Spleen (tissue), 11 donors: Measurements from ENCODE around the gene PLOD1. TPM values are rescaled to one million over a fixed set of nuclear protein-coding genes. Genes with fewer than 3 reads are reported as not detected.

ENCODE experiments used
- DNase-seq: peaks from one replicate; pipeline ENCODE4 v3.0.0-alpha.2; 2020
- H3K27ac ChIP-seq, 8 donors: fragments of 200-600 bp; sonication (generic) in 7 of 8; 1 replicate in 4 of 8; 2 replicates in 4 of 8; pipeline versions ENCODE4 v1.5.0 to v1.8.0; 2016 to 2021; ENCODE audit warnings: inconsistent platforms in 4 of 8, mild to moderate bottlenecking in 4 of 8, moderate library complexity in 1 of 8
- H3K27me3 ChIP-seq, 7 donors: fragments of 200-600 bp; sonication (generic) in 6 of 7; replicated peaks in 1 of 7; 1 replicate in 4 of 7; 2 replicates in 3 of 7; pipeline versions ENCODE4 v1.5.0 to v1.8.0; 2016 to 2021; ENCODE audit warnings: inconsistent platforms in 3 of 7, mild to moderate bottlenecking in 1 of 7
- H3K36me3 ChIP-seq, 6 donors: fragments of 200-600 bp; sonication (generic) in 5 of 6; 1 replicate in 4 of 6; 2 replicates in 2 of 6; pipeline versions ENCODE4 v1.5.0 to v1.8.0; 2016 to 2021; ENCODE audit warnings: inconsistent platforms in 2 of 6
- H3K4me1 ChIP-seq, 6 donors: fragments of 200-600 bp; sonication (generic) in 5 of 6; 1 replicate in 3 of 6; 2 replicates in 3 of 6; pipeline versions ENCODE4 v1.5.0 to v1.8.0; 2016 to 2021; ENCODE audit warnings: inconsistent platforms in 3 of 6
- H3K4me3 ChIP-seq, 8 donors: fragments of 200-600 bp; sonication (generic) in 7 of 8; 1 replicate in 4 of 8; 2 replicates in 4 of 8; pipeline versions ENCODE4 v1.5.0 to v1.8.0; 2016 to 2021; ENCODE audit warnings: inconsistent platforms in 4 of 8, mild to moderate bottlenecking in 4 of 8, moderate library complexity in 2 of 8
- H3K9me3 ChIP-seq, 8 donors: fragments of 200-600 bp; sonication (generic) in 7 of 8; 1 replicate in 4 of 8; 2 replicates in 4 of 8; pipeline versions ENCODE4 v1.5.0 to v1.8.0; 2016 to 2021; ENCODE audit warnings: inconsistent platforms in 4 of 8
- POLR2A ChIP-seq, 3 donors: fragments of 450-650 bp; IDR thresholded peaks; one replicate each; pipeline ENCODE4 v1.5.1; 2017; ENCODE audit warnings: antibody characterized with exemption in 3 of 3, mild to moderate bottlenecking in 1 of 3
- POLR2AphosphoS5 ChIP-seq, 3 donors: sonication (generic); formaldehyde crosslinking; IDR thresholded peaks; one replicate each; pipeline ENCODE4 v1.5.1; 2017; ENCODE audit warnings: antibody characterized with exemption in 3 of 3
- WGBS, 5 donors: extraction: QIAGEN DNeasy Blood & Tissue Kit in 3 of 5; methylation state at CpG; one replicate each; pipeline versions ENCODE4 v1.1.5 to v1.1.7; 2013 to 2018; 5-methylcytosine and 5-hydroxymethylcytosine counted together
- intact Hi-C: fragments of 100-400 bp; cut with DNase I; formaldehyde crosslinking; loops from one replicate; pipeline ENCODE4 v1.15.0; 2023; ENCODE audit warnings: low total_unique reads
- polyA plus RNA-seq, 3 donors: library from polyadenylated mRNA; stranded (reverse); fragments of 200-250 nt; gene quantifications; one replicate each; pipeline ENCODE4 v1.2.1, GENCODE V29; 2013
- total RNA-seq, 7 donors: library from RNA; depleted of rRNA in 3 of 7; stranded (reverse); fragments of >200 nt in 3 of 7; fragmentation: NEBNext Ultra II Directional in 4 of 7; extraction: Animal tissue kit (Norgen Biotek cat#: 25700) in 4 of 7; gene quantifications; one replicate each; pipeline versions ENCODE4 v1.1.0 to v1.2.1, GENCODE V29; 2016 to 2021
- TF ChIP-seq, protein P1 (sequence below), 11 experiments: fragments of 200-600 bp in 7 of 11; fragments of 450-650 bp in 4 of 11; sonication (generic) in 4 of 11; IDR thresholded peaks in 8 of 11; conservative IDR thresholded peaks in 3 of 11; 1 replicate in 7 of 11; 2 replicates in 4 of 11; pipeline versions ENCODE4 v1.4.0 to v1.8.0; 2016 to 2021; ENCODE audit warnings: antibody characterized with exemption in 11 of 11, inconsistent platforms in 4 of 11, mild to moderate bottlenecking in 1 of 11
- donor health status: healthy with polysubstance abuse.
- donor health status: DM: no; HTN: no; CAD: no; lungs with moderate emphysema.
- donor health status: DM: no; HTN: no; CAD: no.
- donor health status: Bipolar disorder and iron deficiency.
- donor health status: healthy.
- donor health status: DM: no; HTN: no; CAD: no.
- donor health status: DM: yes; HTN: yes; CAD: no.

PLOD1 gene
- total and polyA plus RNA-seq, 10 donors = 11.6 to 53.4 (median 45.7) TPM

DNA sequence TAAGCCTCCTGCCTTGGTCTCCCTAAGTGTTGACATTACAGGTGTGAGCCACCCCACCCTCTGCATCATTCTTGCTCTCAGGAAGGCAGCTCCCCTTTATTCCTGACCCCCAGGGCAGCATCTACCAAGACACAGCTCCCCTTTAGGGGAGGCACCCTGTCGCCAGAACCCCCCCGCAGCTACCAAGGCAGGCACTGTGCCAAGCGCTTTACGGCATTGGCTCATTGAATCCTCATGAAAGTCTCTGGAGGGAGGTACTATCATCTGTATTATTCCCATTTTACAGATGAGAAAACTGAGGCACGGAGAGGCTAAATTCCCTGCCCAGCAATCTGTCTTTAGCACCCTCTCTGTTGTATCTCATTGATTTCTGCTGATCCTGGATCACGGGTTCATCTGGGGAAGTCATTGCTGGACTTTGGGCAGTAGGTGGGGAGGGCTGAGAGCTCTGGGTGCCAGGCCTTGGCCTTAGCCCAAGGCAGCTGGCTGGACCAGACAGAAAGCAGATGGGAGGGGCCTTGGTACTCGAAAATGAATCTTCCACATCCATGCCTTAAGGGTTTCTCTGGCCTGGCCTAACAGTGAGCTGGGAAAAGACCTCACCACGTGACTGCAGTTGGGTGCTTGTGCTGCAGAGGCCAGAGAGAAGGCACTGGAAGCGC lies 5.9 kb downstream of the PLOD1 start:
- H3K27me3 ChIP-seq = no peaks in the 10 kb centered on the region
- no peak for TF ChIP-seq POLR2AphosphoS5 (IDR thresholded peaks at IDR 0.05)
- TF ChIP-seq POLR2A (IDR thresholded peaks at IDR 0.05) = no peak
- TF ChIP-seq, protein P1, sequence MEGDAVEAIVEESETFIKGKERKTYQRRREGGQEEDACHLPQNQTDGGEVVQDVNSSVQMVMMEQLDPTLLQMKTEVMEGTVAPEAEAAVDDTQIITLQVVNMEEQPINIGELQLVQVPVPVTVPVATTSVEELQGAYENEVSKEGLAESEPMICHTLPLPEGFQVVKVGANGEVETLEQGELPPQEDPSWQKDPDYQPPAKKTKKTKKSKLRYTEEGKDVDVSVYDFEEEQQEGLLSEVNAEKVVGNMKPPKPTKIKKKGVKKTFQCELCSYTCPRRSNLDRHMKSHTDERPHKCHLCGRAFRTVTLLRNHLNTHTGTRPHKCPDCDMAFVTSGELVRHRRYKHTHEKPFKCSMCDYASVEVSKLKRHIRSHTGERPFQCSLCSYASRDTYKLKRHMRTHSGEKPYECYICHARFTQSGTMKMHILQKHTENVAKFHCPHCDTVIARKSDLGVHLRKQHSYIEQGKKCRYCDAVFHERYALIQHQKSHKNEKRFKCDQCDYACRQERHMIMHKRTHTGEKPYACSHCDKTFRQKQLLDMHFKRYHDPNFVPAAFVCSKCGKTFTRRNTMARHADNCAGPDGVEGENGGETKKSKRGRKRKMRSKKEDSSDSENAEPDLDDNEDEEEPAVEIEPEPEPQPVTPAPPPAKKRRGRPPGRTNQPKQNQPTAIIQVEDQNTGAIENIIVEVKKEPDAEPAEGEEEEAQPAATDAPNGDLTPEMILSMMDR (IDR thresholded peaks at IDR 0.05 in 8 of 11, conservative IDR thresholded peaks at IDR 0.05 in 3 of 11) = no peak
- peaks cover 0 to 52% (median 0%) of the 10 kb centered on the region in 6 donors for H3K36me3 ChIP-seq
- no peak overlapping the region for H3K27ac ChIP-seq
- 86 to 92% (median 90%) methylated on average over 9 of the region's 9 CpGs for WGBS, 5 donors
- intact Hi-C loops = no loop called here
- DNase-seq = no peak
- H3K4me3 ChIP-seq = no peak overlapping the region
- no peaks in the 10 kb centered on the region for H3K9me3 ChIP-seq
- H3K4me1 ChIP-seq = peaks cover 0 to 35% (median 7%) of the 10 kb centered on the region in 6 donors

DNA sequence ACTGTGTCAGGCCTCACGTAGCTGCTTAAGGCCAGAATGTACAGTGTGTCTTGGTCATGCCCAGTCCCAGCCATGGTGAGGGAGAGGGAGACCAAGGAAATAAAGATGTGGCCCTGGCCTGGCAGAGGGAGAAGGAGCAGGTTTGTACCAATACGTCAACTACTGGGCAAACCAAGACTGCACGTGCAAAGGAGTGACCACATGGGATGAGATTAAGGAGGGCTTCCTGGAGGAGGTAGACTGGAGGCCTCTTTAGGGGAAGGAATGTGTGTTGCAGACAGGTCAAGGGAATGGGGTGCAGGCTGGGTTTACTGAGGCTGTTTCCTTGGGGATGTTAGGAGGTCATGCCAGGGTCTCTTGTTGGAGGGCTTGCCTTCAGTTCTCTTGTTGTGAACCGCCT lies 7.8 kb downstream of the PLOD1 start:
- no peak for TF ChIP-seq POLR2AphosphoS5 (IDR thresholded peaks at IDR 0.05)
- WGBS, 5 donors = 91 to 97% (median 93%) methylated on average over 3 to 4 of the region's 4 CpGs
- H3K27me3 ChIP-seq = no peaks in the 10 kb centered on the region
- no peak overlapping the region for H3K27ac ChIP-seq
- intact Hi-C loops = no loop called here
- H3K9me3 ChIP-seq = no peaks in the 10 kb centered on the region
- peaks cover 0 to 59% (median 0%) of the 10 kb centered on the region in 6 donors for H3K36me3 ChIP-seq
- peaks cover 0 to 20% (median 0%) of the 10 kb centered on the region in 6 donors for H3K4me1 ChIP-seq
- no peak for DNase-seq
- no peak overlapping the region for H3K4me3 ChIP-seq

- intact Hi-C loops = no loop called here
- 89 to 94% (median 91%) methylated on average over 4 of the region's 4 CpGs for WGBS, 5 donors
- H3K4me3 ChIP-seq = no peak overlapping the region
- no peak for DNase-seq
- H3K27ac ChIP-seq = no peak overlapping the region
- TF ChIP-seq, protein P1 (IDR thresholded peaks at IDR 0.05 in 8 of 11, conservative IDR thresholded peaks at IDR 0.05 in 3 of 11) = no peak
- TF ChIP-seq POLR2A (IDR thresholded peaks at IDR 0.05) (no peak), POLR2AphosphoS5 (IDR thresholded peaks at IDR 0.05) (no peak)
- H3K4me1 ChIP-seq = peaks cover 0 to 8% (median 0%) of the 10 kb centered on the region in 6 donors
- no peaks in the 10 kb centered on the region for H3K27me3 ChIP-seq
- H3K9me3 ChIP-seq = no peaks in the 10 kb centered on the region
- peaks cover 0 to 55% (median 0%) of the 10 kb centered on the region in 6 donors for H3K36me3 ChIP-seq
Measured at GRCh38 chr1:11943619-11944018, 9.1 kb downstream of the PLOD1 start.

GRCh38 chr1:11944358-11944931 lies 9.9 kb downstream of the PLOD1 start:
- no peak for TF ChIP-seq POLR2AphosphoS5 (IDR thresholded peaks at IDR 0.05)
- no peak for TF ChIP-seq POLR2A (IDR thresholded peaks at IDR 0.05)
- TF ChIP-seq, protein P1 (IDR thresholded peaks at IDR 0.05 in 8 of 11, conservative IDR thresholded peaks at IDR 0.05 in 3 of 11) = no peak
- Histone ChIP-seq H3K27ac (no peak overlapping the region), H3K9me3 (no peaks in the 10 kb centered on the region), H3K4me1 (no peaks in the 10 kb centered on the region), H3K4me3 (no peak overlapping the region), H3K27me3 (no peaks in the 10 kb centered on the region), H3K36me3 (peaks cover 0 to 63% (median 0%) of the 10 kb centered on the region in 6 donors)
- DNase-seq = no peak
- intact Hi-C loops = no loop called here
- 79 to 86% (median 84%) methylated on average over 11 to 12 of the region's 12 CpGs for WGBS, 5 donors
